ENCODE results near the gene USP44. TPM values are rescaled to one million over a fixed set of nuclear protein-coding genes. Genes with fewer than 3 reads are reported as not detected.

USP44 gene
- total RNA-seq, 1 donor from 2014 or later: 13.3 TPM

GRCh38 chr12:95505039-95505438 is 46.2 kb downstream of the USP44 start:
- Mint-ChIP-seq H3K9me3 (ENCODE audit: low read depth) (no peaks in the 10 kb centered on the region), H3K27me3 (no peaks in the 10 kb centered on the region), H3K27ac (peak overlapping the region; percentile 76), H3K4me1 (ENCODE audit: low read depth) (no peaks in the 10 kb centered on the region), H3K36me3 (ENCODE audit: insufficient read depth) (peaks cover 31% of the 10 kb centered on the region), H3K4me3 (ENCODE audit: low read depth) (no peak overlapping the region)
- DNase-seq (ENCODE audit: low spot score, unreplicated experiment): no peak
- no peak for TF ChIP-seq CTCF (IDR thresholded peaks at IDR 0.05; ENCODE audit: unreplicated experiment)

GRCh38 chr12:95504140-95504539 is 47.1 kb downstream of the USP44 start:
- no peak for TF ChIP-seq CTCF (IDR thresholded peaks at IDR 0.05; ENCODE audit: unreplicated experiment)
- DNase-seq (ENCODE audit: low spot score, unreplicated experiment): no peak
- peaks cover 39% of the 10 kb centered on the region for H3K36me3 Mint-ChIP-seq (ENCODE audit: insufficient read depth)
- H3K4me1 Mint-ChIP-seq (ENCODE audit: low read depth): no peaks in the 10 kb centered on the region
- no peaks in the 10 kb centered on the region for H3K27me3 Mint-ChIP-seq
- no peak overlapping the region for H3K27ac Mint-ChIP-seq
- H3K9me3 Mint-ChIP-seq (ENCODE audit: low read depth): no peaks in the 10 kb centered on the region
- no peak overlapping the region for H3K4me3 Mint-ChIP-seq (ENCODE audit: low read depth)

GRCh38 chr12:95499772-95500171 is 51.5 kb downstream of the USP44 start:
- H3K36me3 Mint-ChIP-seq (ENCODE audit: insufficient read depth): peaks cover 53% of the 10 kb centered on the region
- DNase-seq (ENCODE audit: low spot score, unreplicated experiment): no peak
- TF ChIP-seq CTCF (IDR thresholded peaks at IDR 0.05; ENCODE audit: unreplicated experiment): no peak
- H3K4me1 Mint-ChIP-seq (ENCODE audit: low read depth): peaks cover 3% of the 10 kb centered on the region
- no peaks in the 10 kb centered on the region for H3K27me3 Mint-ChIP-seq
- peak overlapping the region; percentile 2 for H3K27ac Mint-ChIP-seq
- peaks cover 5% of the 10 kb centered on the region for H3K9me3 Mint-ChIP-seq (ENCODE audit: low read depth)
- H3K4me3 Mint-ChIP-seq (ENCODE audit: low read depth): no peak overlapping the region

GRCh38 chr12:95498968-95499367 is 52.3 kb downstream of the USP44 start:
- DNase-seq (ENCODE audit: low spot score, unreplicated experiment): no peak
- H3K27me3 Mint-ChIP-seq: no peaks in the 10 kb centered on the region
- no peak overlapping the region for H3K27ac Mint-ChIP-seq
- no peak for TF ChIP-seq CTCF (IDR thresholded peaks at IDR 0.05; ENCODE audit: unreplicated experiment)
- H3K4me3 Mint-ChIP-seq (ENCODE audit: low read depth): no peak overlapping the region
- H3K9me3 Mint-ChIP-seq (ENCODE audit: low read depth): peaks cover 5% of the 10 kb centered on the region
- peaks cover 3% of the 10 kb centered on the region for H3K4me1 Mint-ChIP-seq (ENCODE audit: low read depth)
- H3K36me3 Mint-ChIP-seq (ENCODE audit: insufficient read depth): peaks cover 49% of the 10 kb centered on the region

- H3K27me3 Mint-ChIP-seq: no peaks in the 10 kb centered on the region
- H3K9me3 Mint-ChIP-seq (ENCODE audit: low read depth): peaks cover 5% of the 10 kb centered on the region
- no peak overlapping the region for H3K4me3 Mint-ChIP-seq (ENCODE audit: low read depth)
- TF ChIP-seq CTCF (IDR thresholded peaks at IDR 0.05; ENCODE audit: unreplicated experiment): no peak
- H3K27ac Mint-ChIP-seq: no peak overlapping the region
- peaks cover 44% of the 10 kb centered on the region for H3K36me3 Mint-ChIP-seq (ENCODE audit: insufficient read depth)
- no peak for DNase-seq (ENCODE audit: low spot score, unreplicated experiment)
- H3K4me1 Mint-ChIP-seq (ENCODE audit: low read depth): peaks cover 3% of the 10 kb centered on the region
These were observed 54.2 kb downstream of the USP44 start for GRCh38 chr12:95497031-95497430.
